GM10266 (cell line): ENCODE results near the gene BCAR1.
"Not testable (repeated sequence)": the region's sequence is repeated elsewhere in the genome, so short reads cannot be mapped to it uniquely, and the experiment has no call there.

ENCODE experiments used
- DNase-seq: peaks from one replicate; pipeline ENCODE4 v3.0.0; 2012; ENCODE audit errors: extremely low spot score
- TF ChIP-seq, protein P1 (sequence below): IDR thresholded peaks from 2 replicates; pipeline ENCODE4 v1.5.1; 2012; ENCODE audit warnings: mild to moderate bottlenecking, low read depth; ENCODE audit not compliant: control insufficient read depth, insufficient read depth; ENCODE audit errors: missing control alignments

Gene BCAR1

DNA sequence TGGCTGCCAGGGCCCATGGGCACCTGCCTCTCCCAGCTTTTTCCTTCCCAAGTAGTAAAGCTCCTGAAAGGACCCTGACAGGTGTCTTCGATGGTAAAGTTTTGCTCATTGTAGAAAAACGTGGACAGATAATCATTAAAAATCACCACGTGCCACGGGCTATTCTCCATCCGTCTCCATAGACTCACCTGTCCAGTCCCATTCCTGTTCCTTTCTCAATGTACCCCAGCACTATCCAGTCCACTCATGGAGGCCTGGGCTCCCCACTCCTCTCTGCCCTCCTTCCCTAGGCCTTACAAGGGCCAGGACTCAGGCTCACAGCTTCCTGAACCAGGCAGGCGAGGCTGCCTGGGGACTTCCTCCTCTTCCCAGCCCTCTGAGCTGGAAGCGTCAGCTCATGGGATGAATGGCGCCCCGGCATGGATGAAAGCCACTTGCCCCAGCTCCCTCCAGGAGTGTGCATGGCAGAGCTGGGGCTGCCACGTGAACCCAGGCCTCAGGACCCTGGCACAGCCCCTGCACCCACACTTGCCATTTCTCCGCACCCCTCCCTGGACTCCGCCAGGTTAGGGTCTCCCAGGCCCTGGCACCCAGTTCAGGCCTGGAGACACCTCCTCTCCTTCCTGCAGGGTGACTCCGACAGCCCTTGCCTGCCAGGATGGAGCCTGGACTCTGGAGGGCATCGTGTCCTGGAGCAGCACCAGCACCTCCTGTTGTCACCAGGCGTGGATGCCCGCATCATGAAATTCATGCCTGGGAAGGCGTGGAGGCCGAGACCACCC, 23.9 kb downstream of the BCAR1 start:
- TF ChIP-seq, protein P1, sequence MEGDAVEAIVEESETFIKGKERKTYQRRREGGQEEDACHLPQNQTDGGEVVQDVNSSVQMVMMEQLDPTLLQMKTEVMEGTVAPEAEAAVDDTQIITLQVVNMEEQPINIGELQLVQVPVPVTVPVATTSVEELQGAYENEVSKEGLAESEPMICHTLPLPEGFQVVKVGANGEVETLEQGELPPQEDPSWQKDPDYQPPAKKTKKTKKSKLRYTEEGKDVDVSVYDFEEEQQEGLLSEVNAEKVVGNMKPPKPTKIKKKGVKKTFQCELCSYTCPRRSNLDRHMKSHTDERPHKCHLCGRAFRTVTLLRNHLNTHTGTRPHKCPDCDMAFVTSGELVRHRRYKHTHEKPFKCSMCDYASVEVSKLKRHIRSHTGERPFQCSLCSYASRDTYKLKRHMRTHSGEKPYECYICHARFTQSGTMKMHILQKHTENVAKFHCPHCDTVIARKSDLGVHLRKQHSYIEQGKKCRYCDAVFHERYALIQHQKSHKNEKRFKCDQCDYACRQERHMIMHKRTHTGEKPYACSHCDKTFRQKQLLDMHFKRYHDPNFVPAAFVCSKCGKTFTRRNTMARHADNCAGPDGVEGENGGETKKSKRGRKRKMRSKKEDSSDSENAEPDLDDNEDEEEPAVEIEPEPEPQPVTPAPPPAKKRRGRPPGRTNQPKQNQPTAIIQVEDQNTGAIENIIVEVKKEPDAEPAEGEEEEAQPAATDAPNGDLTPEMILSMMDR = no peak

DNA sequence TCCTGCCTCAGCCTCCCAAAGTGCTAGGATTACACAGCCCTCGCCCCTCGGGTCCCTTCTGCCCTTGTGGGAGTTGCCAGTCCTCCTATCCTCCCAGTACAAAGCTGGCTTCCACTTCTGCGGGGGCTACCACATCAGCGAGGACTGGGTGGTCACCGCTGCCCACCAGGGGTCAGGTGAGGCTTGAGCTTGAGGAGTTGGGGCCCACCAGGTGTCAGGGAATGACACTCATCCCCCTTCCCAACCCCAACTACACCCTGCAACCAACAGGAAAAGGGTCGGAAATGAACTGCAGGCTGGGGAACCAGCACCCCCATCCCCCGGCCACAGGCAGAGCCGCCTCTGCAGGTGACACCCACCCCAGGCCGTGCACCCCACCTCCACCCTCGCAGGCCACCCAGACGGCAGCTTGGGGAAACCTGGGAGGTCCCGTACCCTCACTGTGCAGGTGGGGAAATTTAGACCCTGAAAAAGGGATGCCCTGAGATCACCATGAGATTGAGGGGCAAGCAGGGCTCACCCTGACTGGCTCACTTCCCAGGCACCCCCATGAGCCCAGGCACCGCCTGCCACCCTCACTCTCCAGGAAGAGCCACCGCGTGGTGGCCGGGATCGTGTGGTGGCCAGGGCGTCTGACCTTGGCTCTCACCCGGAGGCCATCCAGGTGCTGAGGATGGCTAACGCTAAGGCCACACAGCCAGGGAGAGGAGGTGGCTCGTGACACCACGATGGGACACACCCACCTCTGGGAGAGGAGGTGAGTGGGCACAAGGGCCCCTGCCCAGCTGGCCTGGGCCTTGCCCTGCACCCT, 24.7 kb downstream of the BCAR1 start:
- TF ChIP-seq, protein P1 = no peak
- DNase-seq = no peak

More for the DNA sequence above, 23.9 kb downstream of the BCAR1 start:
- no peak for DNase-seq

DNA sequence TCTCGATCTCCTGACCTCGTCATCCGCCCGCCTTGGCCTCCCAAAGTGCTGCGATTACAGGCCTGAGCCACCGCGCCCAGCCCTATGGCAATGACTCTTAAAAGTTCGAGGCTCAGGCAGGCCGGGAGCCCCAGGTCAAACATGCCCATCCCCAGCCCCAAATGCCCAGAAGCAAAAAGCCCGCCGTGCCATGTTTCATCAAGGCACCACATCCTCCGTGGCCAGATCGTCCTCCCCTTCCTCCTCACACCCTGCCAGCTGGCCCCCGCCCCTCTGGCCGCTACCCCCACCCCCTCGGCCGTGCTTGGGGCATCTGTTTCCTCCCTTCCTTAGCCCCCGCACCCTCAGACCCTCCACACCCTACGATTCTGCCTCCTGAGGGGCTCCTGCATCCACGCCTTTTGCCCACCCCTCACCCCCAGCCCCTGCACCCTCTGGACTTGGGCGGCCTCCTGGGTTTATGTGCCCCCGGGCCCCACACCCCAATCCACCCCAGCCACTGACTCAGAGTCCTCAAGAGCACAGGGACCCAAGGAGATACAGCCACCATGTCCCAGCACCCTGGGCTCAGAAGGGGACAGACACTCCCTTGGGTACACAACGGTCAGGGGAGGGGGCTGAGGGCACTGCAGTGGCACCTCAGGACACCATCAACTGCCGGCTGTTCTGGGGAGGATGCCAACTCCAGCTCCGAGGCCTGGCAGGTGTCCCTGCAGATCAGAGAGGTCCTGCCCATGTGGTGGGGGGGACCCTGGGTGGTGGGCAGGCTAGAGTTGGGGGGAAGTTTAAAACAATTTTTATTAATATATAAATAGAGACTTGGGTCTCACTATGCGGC, 25.5 kb downstream of the BCAR1 start:
- TF ChIP-seq, protein P1 = no peak
- no peak for DNase-seq

DNA sequence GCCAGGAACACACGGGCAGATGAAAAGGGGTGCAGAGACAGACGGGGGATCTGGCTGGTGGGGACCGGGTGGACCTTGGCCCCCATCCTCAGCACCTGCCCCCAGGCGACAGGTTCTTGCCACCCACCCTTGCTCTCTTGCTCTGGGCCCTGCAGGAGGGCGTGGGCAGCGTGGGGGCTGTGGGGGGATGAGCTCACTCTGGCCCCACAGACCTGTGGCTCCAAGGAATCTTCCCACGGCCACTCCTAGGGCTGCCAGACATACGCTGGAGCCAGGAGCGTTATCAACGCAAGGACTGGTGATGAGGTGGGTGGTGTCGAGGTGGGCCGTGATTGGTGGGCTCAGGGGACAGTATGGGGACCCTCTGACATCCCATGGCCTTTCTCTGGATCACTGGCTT, 26.3 kb downstream of the BCAR1 start:
- no peak for DNase-seq
- TF ChIP-seq, protein P1 = no peak

DNA sequence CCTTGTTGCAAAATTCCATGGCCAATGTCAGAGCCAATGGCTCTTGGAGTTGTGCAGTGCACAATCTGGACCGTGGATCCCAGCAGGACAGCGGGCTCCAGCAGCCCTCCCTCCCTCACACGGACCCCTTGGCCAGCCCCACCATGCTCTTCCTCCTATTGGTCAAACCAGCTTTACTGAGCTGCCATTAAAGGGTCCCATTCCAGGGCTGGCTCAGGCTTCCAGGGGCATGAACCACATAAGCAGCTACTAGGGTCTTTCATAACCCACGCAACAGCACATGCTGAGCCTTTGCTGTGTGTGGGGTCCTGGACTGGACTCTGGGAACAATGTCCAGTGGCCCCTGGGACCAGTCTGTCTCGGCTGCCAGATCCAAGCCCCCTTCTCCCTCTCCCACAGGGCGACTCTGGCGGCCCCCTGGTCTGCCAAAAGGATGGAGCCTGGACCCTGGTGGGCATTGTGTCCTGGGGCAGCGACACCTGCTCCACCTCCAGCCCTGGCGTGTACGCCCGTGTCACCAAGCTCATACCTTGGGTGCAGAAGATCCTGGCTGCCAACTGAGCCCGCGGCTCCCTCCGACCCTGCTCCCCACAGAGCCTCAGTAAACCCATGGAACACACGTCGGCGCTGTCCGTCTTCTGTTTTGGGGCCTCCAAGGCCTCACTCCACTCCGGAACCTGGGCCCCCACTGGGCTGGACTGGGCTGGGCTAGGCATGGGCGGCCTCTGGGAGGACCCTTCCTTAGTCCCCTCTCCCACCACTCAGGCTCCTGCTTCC, 26.9 kb downstream of the BCAR1 start:
- TF ChIP-seq, protein P1 = no peak

DNA sequence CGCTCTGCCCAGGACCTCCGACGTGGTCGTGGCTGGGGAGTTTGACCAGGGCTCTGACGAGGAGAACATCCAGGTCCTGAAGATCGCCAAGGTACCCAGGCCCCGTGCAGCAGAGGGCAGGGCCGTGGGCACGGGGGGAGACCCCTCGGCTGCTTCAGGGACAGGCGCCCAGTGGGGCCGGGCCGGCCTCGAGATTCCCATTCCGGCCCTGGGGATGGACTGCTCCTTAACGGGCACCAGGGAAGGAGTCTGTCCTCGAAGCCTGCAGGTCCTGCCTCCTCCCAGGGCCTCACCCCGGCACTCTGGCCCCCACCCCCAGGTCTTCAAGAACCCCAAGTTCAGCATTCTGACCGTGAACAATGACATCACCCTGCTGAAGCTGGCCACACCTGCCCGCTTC, 28.3 kb downstream of the BCAR1 start:
- not testable (repeated sequence) for DNase-seq

More for the DNA sequence above, 26.9 kb downstream of the BCAR1 start:
- DNase-seq = no peak
